Right kidney (tissue), 1 donor: Measurements from ENCODE around the gene TMEM236.

ENCODE experiments used
- DNase-seq: peaks from one replicate; pipeline ENCODE4 v3.0.0-alpha.2; 2016

Gene TMEM236

GRCh38 chr10:17740668-17741067, 11.3 kb upstream of the TMEM236 start:
- no peak for DNase-seq

DNA sequence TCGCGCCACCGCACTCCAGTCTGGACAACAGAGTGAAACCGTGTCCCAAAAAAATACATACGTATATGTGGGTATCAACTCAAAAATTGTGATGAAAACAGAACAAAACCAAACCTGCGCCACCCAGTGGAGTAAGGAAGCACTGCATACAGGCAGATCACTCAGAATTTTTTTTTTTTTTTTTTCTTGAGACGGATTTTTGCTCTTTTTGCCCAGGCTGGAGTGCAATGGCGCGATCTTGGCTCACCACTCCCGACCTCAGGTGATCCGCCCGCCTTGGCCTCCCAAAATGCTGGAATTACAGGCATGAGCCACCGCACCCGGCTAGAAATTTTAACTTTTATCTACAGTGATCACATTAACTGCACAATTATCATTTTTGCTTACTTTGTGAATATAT, 9.1 kb upstream of the TMEM236 start:
- DNase-seq = peak; percentile 25

GRCh38 chr10:17743437-17743836, 8.6 kb upstream of the TMEM236 start:
- no peak for DNase-seq

- no peak for DNase-seq
Measured at GRCh38 chr10:17744341-17744861, 7.6 kb upstream of the TMEM236 start.

GRCh38 chr10:17747883-17748550, 4.0 kb upstream of the TMEM236 start:
- no peak for DNase-seq

- no peak for DNase-seq
Measured at GRCh38 chr10:17749890-17750289, 2.1 kb upstream of the TMEM236 start.

DNA sequence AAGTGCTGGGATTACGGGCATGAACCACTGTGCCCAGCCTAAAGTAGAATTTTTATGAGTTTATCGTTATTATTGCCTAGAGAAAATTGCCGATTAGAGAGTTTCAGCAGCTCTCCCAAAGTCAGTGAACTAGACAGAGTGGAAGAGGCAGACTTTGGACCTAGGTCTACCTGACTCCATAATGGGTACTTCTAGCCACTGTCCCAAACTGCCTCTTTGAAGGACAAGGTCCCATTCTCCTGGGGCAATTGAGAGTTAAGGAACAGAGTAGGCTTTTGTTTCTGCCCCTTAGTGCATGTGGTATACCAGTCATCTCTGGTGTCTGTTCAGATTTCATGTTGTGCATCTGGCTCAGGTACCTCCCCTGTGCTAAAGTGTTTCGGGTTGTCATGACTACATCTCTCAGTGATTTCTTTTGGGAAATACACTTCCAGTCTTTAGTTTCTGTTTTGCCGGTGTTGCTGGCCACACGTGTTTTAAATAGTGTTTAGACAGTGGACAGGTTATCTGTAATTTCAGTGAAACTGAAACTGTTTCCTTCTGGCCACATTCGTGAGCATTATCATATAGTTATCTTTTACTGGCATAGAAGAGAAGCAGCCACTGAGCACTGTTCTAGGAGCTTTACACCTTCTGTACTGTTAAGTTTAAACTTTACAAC, 4.7 kb downstream of the TMEM236 start:
- no peak for DNase-seq

DNA sequence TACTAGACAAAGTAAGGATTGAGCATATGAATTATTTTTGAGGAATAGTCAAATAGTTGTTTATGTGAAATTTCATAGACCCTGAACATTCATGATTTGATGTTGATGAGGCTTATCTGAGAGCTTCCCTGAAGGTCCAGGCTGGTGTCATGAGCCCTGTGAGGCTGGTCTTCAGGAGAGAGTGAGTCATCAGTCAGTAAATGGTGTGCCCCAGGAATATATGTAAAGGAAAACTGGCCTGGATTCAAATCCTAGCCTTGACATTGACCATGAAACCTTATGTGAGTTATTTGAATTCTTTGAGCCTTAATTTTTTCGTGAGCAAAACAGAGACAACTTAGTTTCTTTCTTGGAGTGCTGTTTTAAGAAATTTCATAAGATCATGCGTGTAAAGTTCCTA, 6.2 kb downstream of the TMEM236 start:
- no peak for DNase-seq

GRCh38 chr10:17758896-17759295, 6.9 kb downstream of the TMEM236 start:
- DNase-seq = no peak

- no peak for DNase-seq
Measured at GRCh38 chr10:17764142-17764541, 12.1 kb downstream of the TMEM236 start.

DNA sequence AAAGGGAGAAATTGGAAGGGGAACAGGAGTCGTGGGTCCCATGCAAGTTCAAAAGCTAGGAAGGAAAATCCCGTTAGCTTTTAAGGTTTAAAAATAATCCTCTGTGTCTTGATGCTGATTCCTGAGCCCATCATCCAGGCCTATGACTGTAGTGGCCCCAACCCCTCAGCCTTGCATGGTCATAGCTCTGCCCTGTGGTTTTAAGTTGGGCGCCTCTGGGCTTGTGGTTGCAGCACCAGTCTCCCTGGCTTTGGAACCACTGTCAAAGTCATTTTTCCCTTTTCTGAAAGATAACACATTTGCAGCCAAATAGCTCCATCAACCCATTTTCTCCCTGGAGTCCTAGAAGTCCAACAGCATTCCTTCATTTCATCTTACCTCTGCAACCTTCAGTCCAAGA, 13.6 kb downstream of the TMEM236 start:
- no peak for DNase-seq

DNA sequence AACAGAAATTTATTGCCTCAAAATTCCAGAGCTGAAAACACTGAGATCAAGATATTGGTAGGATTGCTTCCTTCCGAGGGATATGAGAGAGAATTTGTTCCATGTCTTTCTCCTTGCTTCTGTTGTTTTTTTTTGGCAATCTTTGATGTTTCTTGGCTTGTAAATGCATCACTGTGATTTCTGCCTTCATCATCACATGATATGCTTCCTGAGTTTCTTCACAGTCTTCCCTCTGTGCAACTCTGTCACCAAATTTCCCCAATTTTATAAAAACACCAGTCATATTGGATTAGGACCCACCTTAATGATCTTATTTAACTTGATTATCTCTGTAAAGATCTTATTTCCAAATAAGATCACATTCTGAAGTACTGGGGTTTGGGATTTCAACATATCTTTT, 14.7 kb downstream of the TMEM236 start:
- DNase-seq = no peak

- no peak for DNase-seq
Measured at GRCh38 chr10:17768496-17768895, 16.5 kb downstream of the TMEM236 start.

- DNase-seq = no peak
Measured at GRCh38 chr10:17768957-17769356, 17.0 kb downstream of the TMEM236 start.

DNA sequence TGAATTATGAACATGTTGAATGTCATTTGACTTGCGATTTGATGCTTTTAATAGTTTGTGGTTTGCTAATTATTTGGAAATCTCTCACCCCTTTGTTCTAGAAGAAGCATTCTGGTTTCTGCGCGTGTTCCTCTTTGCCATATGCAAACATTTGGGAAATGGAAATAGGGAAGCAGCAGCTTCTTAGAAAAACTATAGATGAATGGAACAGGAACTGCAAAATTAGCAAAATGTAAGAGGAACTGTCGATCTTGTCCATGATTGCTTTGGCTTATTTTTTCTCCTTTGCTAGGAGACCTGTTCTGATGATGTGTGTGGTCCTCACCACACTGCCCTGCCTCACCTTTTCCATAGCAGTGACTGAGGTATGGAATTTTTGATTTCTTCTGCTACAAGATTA, 19.0 kb downstream of the TMEM236 start:
- DNase-seq = no peak

DNA sequence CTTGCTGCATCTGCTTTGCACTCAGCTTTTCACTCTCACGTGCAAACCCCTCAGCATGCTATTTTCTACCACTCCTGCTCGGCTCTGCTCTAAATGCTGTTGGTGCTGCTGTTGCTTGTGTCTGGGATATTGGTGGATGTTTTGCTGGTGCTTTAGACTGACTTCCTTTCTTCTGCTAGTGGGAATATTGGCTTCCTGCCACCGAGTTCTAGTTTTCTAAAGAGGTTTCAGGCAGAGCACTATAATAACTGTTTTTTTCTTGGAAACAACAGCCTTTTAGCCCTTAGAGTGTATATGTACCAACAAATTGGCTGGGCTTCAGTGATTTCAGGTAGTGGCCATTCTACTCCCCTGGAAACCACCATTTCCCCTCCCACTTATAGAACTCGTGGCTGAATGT, 27.8 kb downstream of the TMEM236 start:
- no peak for DNase-seq

DNA sequence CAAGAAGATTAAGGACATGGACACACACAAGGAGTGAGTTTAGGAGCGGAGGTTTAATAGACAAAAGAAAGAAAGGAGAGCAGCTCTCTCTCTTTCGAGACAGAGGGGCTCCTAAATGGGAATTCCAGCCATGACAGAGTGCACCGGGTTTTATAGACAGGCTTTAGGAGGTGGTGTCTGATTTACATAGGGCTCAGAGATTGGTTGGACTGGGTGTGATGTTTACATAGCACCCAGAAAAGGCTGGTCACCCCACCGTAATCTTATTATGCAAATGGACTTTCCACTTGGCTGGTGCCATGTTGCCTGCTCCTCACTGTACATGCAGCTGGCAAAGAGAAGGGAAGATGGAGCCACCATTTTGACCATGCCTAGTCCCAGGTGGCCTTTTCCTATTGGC, 28.7 kb downstream of the TMEM236 start:
- DNase-seq = no peak

GRCh38 chr10:17781856-17782255, 29.9 kb downstream of the TMEM236 start:
- no peak for DNase-seq

- peak; percentile 5 for DNase-seq
Measured at GRCh38 chr10:17782921-17783665, 31.1 kb downstream of the TMEM236 start.

DNA sequence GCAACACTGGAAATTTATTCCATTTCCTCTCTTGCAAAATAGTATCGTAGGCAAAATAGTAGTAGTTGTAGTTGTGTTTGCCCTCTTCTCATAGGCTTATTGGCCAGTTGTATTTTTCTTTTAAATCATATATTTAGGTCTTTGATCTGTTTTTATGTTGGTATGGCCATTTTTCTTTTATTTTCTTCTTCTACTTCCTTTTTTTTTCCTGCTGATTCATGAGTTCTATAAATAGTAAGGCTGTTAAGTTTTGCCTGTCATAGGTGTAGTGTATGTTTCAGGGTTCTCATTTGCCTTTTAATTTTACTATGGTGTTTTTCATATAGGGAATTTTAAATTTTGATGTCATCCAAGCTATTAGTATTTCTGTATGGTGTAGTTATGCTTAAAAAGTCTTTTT, 31.8 kb downstream of the TMEM236 start:
- DNase-seq = no peak

DNA sequence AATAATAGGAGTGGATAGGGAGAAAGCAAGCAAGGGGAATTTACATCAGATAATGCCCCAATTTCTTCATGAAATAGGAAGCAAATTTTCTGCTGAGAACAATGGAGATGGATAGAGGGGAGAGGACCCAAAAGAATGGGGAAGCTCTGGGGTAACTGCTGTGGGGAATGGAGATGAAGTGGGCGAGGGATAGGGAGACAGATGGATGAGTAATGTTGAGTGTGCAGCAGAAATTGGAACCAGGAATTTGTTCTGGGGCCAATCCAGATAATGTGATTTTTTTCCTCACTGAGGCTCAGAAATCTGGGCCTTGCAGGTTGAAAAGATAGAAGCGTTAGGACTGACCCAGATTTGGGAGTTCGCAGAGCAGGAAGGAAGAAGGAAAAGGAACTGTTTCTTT, 32.7 kb downstream of the TMEM236 start:
- no peak for DNase-seq

DNA sequence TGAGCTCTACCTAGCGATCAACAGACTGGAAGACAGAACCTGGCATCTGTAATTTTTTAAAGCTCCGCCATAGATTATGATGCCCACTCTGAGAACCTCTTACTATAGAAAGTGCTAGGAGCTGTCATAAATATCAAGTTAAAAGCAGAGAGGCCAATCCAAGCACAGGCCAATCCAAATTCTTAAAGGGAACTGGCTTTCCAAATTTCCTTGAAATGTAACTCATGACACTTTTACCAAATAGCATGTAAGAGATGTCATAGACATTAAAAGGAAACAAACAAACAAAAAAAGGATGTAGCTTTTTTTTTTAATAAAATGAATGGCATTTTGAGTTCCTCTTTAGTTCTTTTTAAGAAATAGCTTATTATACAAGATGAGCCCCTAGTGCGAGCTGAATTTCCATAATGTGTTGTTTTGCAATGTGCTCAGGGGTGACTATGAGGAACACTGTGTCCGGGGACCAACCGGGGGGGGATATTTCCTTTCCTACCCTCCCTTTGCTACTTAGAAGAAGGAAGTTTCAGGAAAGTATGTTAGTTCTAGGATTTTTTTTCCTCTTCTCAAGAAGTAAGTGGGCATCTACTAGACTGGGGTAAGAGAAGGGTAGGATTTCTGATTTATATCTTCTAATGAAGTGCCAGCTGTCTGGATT, 33.4 kb downstream of the TMEM236 start:
- DNase-seq = no peak
